VCaP (cell line): ENCODE results near the gene CDKN2A.

Experiments used
- H3K27ac ChIP-seq: fragments of 450-650 bp; 2 replicates; pipeline ENCODE4 v1.5.1; 2017
- CTCF ChIP-seq: fragments of 450-650 bp; conservative IDR thresholded peaks from 2 replicates; pipeline ENCODE4 v1.5.1; 2017; ENCODE audit warnings: mild to moderate bottlenecking, moderate library complexity

The CDKN2A gene

DNA sequence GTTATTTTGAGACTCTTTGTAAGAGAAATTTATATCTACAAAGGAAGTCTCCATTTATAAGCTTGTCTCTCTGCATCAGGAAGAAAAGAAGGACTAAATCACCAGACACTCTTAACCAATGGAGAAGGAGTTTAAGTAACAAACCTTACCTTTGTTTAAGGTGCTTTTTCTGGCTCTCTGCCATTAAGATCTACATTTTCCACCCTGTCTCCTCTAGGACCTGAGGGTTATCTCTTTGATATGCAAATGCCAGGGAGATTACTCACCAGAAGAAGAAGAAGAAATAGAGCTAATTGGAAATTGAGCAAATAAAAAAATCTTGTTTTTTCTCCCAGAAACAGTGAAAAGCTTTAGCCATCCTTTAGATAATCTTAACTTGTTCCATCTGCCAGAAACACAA lies 60.9 kb downstream of the CDKN2A start:
- no peak for TF ChIP-seq CTCF
- H3K27ac ChIP-seq, result no peak overlapping the region

DNA sequence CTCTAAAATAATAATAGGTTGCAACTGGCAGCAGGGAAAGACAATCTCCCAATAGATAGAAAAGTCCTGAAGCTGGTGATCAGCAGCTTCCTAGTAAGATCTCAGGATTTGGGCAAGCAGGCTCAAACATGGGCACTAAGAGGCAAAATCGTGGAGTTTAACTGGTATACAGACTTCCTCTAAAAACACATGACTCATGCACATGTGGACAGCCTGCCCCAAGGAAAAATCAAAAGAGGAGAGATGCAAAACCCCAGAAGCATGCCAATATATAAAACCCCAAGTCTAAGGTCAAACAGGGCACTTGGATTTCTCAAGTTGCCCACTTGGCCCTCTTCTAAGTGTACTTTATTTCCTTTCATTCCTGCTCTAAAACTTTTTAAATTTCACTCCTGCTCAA lies 62.8 kb downstream of the CDKN2A start:
- no peak overlapping the region for H3K27ac ChIP-seq
- no peak for TF ChIP-seq CTCF

- no peak overlapping the region for H3K27ac ChIP-seq
- no peak for TF ChIP-seq CTCF
Measured at GRCh38 chr9:21927752-21928151, 66.4 kb downstream of the CDKN2A start.

DNA sequence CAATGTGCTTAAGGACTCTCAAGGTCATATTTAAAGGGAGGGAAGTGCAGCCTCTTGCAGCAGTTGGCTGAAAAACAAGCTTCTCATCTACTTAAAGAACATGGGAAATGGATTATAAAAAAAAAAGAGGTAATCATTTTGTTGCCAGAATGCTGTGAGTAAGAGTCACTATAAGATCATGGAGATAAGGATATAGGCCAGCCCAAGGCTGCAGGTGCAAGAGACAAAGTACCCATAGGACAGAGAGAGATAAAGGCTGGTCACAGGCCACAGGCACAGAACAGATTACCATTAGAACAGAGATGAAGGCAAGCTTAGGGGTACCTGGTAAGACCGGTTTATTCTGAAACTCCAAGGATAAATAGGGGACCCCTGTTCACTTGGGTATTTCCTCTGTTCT lies 70.5 kb downstream of the CDKN2A start:
- no peak for TF ChIP-seq CTCF
- no peak overlapping the region for H3K27ac ChIP-seq

GRCh38 chr9:21919377-21920362 lies 74.5 kb downstream of the CDKN2A start:
- H3K27ac ChIP-seq, result no peak overlapping the region
- no peak for TF ChIP-seq CTCF
